Endothelial cell of umbilical vein (primary cell): Measurements from ENCODE around the gene STRBP. TPM values are rescaled to one million over a fixed set of nuclear protein-coding genes. Genes with fewer than 3 reads are reported as not detected.

Experiments
- BruUV-seq: library from RNA; stranded (reverse); fragments of 400-500 nt; replicated peaks from 2 replicates; lab custom pipeline; 2021; lab: Mats Ljungman, UMichigan
- CTCF ChIA-PET: fragments of 300-600, 350-600 bp; sonication (Branson Sonifier 250); formaldehyde crosslinking; loops from one replicate; lab custom pipeline; 2021; ENCODE audit warnings: antibody characterized with exemption, inconsistent platforms; lab: Charles Lee
- POLR2A ChIA-PET: fragments of 300-600, 350-600 bp; sonication (Branson Sonifier 250); formaldehyde crosslinking; loops from one replicate; lab custom pipeline; 2021; ENCODE audit warnings: antibody characterized with exemption, inconsistent platforms; lab: Charles Lee
- DNase-seq: peaks from one replicate; pipeline ENCODE4 v3.0.0-alpha.2; 2011; ENCODE audit warnings: low read depth, low spot score
- FAIRE-seq: peaks from 2 replicates; lab custom pipeline; 2011; peaks lifted over from hg19 to GRCh38; lab: Jason Lieb, UNC
- H2AFZ ChIP-seq: 2 replicates; pipeline ENCODE4 v1.6.0; 2012; ENCODE audit warnings: low read depth, low read length, control low read depth, inconsistent platforms
- H3K27ac ChIP-seq: 2 replicates; pipeline ENCODE4 v1.5.1; 2011; ENCODE audit warnings: low read depth, mild to moderate bottlenecking, control low read depth, low read length, moderate library complexity; ENCODE audit not compliant: insufficient read depth
- H3K27me3 ChIP-seq, 2 experiments: 2 replicates each; pipeline versions ENCODE4 v1.6.0 to v1.6.1; 2011; ENCODE audit warnings: low read length in 2 of 2, mixed read lengths in 1 of 2; ENCODE audit not compliant: control insufficient read depth in 2 of 2, insufficient read depth in 2 of 2
- H3K36me3 ChIP-seq, 2 experiments: 2 replicates in 1 of 2; 3 replicates in 1 of 2; pipeline ENCODE4 v1.5.1; 2011; ENCODE audit warnings: low read length in 2 of 2, mild to moderate bottlenecking in 1 of 2, moderate library complexity in 1 of 2; ENCODE audit not compliant: control insufficient read depth in 2 of 2, insufficient read depth in 2 of 2; ENCODE audit errors: extremely low read depth in 1 of 2
- H3K4me1 ChIP-seq: 3 replicates; pipeline ENCODE4 v1.5.1; 2011; ENCODE audit warnings: mild to moderate bottlenecking, low read length; ENCODE audit not compliant: control insufficient read depth, insufficient read depth; ENCODE audit errors: extremely low read depth
- H3K4me2 ChIP-seq: 2 replicates; pipeline ENCODE4 v1.6.1; 2011; ENCODE audit warnings: low read length, control low read depth, mixed read lengths; ENCODE audit not compliant: insufficient read depth
- H3K4me3 ChIP-seq, 3 experiments: fragments of 200-600 bp in 1 of 3; sonication (generic), shearing (Covaris generic) in 1 of 3; replicated peaks in 1 of 3; 2 replicates each; pipeline ENCODE4 v1.5.1; 2011 to 2016; ENCODE audit warnings: control low read depth in 3 of 3, low read length in 3 of 3, mild to moderate bottlenecking in 2 of 3, inconsistent platforms in 1 of 3, low read depth in 1 of 3, moderate library complexity in 1 of 3; ENCODE audit not compliant: insufficient read depth in 1 of 3
- H3K79me2 ChIP-seq: 2 replicates; pipeline ENCODE4 v1.6.0; 2012; ENCODE audit warnings: low read length, inconsistent platforms; ENCODE audit not compliant: control insufficient read depth, insufficient read depth
- H3K9ac ChIP-seq: replicated peaks from 2 replicates; pipeline ENCODE3; 2011; ENCODE audit warnings: low read length, control low read depth; ENCODE audit not compliant: insufficient read depth; ENCODE audit errors: extremely low read depth
- H3K9me1 ChIP-seq: replicated peaks from 3 replicates; pipeline ENCODE4 v1.6.0; 2011; ENCODE audit warnings: mild to moderate bottlenecking, low read length; ENCODE audit not compliant: control insufficient read depth, insufficient read depth; ENCODE audit errors: extremely low read depth
- H3K9me3 ChIP-seq: replicated peaks from 2 replicates; pipeline ENCODE4 v1.5.1; 2012; ENCODE audit warnings: low read length, inconsistent platforms; ENCODE audit not compliant: control insufficient read depth, insufficient read depth
- H4K20me1 ChIP-seq: replicated peaks from 2 replicates; pipeline ENCODE3; 2011; ENCODE audit warnings: mild to moderate bottlenecking, low read length; ENCODE audit not compliant: control insufficient read depth, insufficient read depth; ENCODE audit errors: extremely low read depth
- EZH2 ChIP-seq: IDR thresholded peaks from 2 replicates; pipeline ENCODE4 v1.6.1; 2012; ENCODE audit warnings: borderline replicate concordance, low read depth, mild to moderate bottlenecking, moderate library complexity, low read length, inconsistent platforms; ENCODE audit not compliant: severe bottlenecking
- FOS ChIP-seq: IDR thresholded peaks from 2 replicates; pipeline ENCODE4 v1.6.1; 2011; ENCODE audit warnings: mild to moderate bottlenecking, low read length, moderate library complexity, borderline replicate concordance; ENCODE audit not compliant: insufficient read depth
- GATA2 ChIP-seq: IDR thresholded peaks from 2 replicates; pipeline ENCODE4 v1.7.0; 2011; ENCODE audit warnings: low read depth, mild to moderate bottlenecking, moderate library complexity, mixed read lengths, low read length; ENCODE audit not compliant: insufficient read length, insufficient read depth
- JUN ChIP-seq: IDR thresholded peaks from 2 replicates; pipeline ENCODE4 v1.6.1; 2011; ENCODE audit warnings: borderline replicate concordance, low read depth; ENCODE audit not compliant: insufficient read length, insufficient read depth
- MYC ChIP-seq: IDR thresholded peaks from one replicate; pipeline ENCODE4 v1.6.1; 2011; ENCODE audit warnings: mild to moderate bottlenecking, low read depth, low read length
- POLR2A ChIP-seq: IDR thresholded peaks from 2 replicates; pipeline ENCODE4 v1.6.1; 2012; ENCODE audit warnings: low read depth, mild to moderate bottlenecking, control low read depth, low read length
- POLR2AphosphoS5 ChIP-seq: IDR thresholded peaks from 2 replicates; pipeline ENCODE4 v1.6.1; 2012; ENCODE audit warnings: low read depth, mild to moderate bottlenecking, control low read depth, low read length, moderate library complexity; ENCODE audit not compliant: insufficient read depth
- dilution Hi-C: fragments of 300-500 bp; cut with MboI; formaldehyde crosslinking; loops from one replicate; pipeline ENCODE4 v1.15.0; 2019; ENCODE audit warnings: low sequenced_read_pairs; ENCODE audit not compliant: extremely low pct_ligation_motif_present
- intact Hi-C: fragments of 100-400 bp; cut with micrococcal nuclease; formaldehyde crosslinking; loops from one replicate; pipeline ENCODE4 v1.10.0; 2022
- polyA plus RNA-seq, 4 experiments: library from polyadenylated mRNA; depleted of rRNA in 3 of 4; stranded (reverse) in 3 of 4; unstranded in 1 of 4; fragments of >200 nt; gene quantifications; 2 replicates each; pipeline versions ENCODE4 v1.2.1 to v1.2.3, GENCODE V29; 2011 to 2012; ENCODE audit warnings: missing spikeins in 1 of 4
- total RNA-seq: library from RNA; stranded (reverse); gene quantifications from 2 replicates; pipeline ENCODE4 v1.2.3, GENCODE V29; 2021
- TF ChIP-seq, protein P1 (sequence below): IDR thresholded peaks from 2 replicates; pipeline ENCODE4 v1.6.1; 2011; ENCODE audit not compliant: insufficient read depth, insufficient read length
- TF ChIP-seq, protein P2 (sequence below), 2 donors: IDR thresholded peaks; 1 replicate in 1 of 2; 2 replicates in 1 of 2; pipeline ENCODE4 v1.5.1; 2011; ENCODE audit warnings: low read length in 2 of 2, mild to moderate bottlenecking in 2 of 2, moderate library complexity in 2 of 2, control low read depth in 1 of 2, inconsistent platforms in 1 of 2, low read depth in 1 of 2; ENCODE audit not compliant: insufficient read depth in 1 of 2; ENCODE audit errors: extremely low read depth in 1 of 2

Gene STRBP
- total and polyA plus RNA-seq, 2 donors (not counting 3 experiments of a cell fraction or from before 2014, with no cell fraction given), result 7.7 to 15.4 TPM

- FAIRE-seq (no peak), DNase-seq (no peak)
- no peak overlapping the region for H3K4me2 ChIP-seq
- TF ChIP-seq, protein P1, sequence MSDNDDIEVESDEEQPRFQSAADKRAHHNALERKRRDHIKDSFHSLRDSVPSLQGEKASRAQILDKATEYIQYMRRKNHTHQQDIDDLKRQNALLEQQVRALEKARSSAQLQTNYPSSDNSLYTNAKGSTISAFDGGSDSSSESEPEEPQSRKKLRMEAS, result no peak
- no peak for TF ChIP-seq FOS
- no peak for TF ChIP-seq GATA2
- no peak for TF ChIP-seq JUN
- TF ChIP-seq EZH2, result no peak
- TF ChIP-seq POLR2A, result no peak
- TF ChIP-seq MYC, result no peak
- TF ChIP-seq, protein P2, sequence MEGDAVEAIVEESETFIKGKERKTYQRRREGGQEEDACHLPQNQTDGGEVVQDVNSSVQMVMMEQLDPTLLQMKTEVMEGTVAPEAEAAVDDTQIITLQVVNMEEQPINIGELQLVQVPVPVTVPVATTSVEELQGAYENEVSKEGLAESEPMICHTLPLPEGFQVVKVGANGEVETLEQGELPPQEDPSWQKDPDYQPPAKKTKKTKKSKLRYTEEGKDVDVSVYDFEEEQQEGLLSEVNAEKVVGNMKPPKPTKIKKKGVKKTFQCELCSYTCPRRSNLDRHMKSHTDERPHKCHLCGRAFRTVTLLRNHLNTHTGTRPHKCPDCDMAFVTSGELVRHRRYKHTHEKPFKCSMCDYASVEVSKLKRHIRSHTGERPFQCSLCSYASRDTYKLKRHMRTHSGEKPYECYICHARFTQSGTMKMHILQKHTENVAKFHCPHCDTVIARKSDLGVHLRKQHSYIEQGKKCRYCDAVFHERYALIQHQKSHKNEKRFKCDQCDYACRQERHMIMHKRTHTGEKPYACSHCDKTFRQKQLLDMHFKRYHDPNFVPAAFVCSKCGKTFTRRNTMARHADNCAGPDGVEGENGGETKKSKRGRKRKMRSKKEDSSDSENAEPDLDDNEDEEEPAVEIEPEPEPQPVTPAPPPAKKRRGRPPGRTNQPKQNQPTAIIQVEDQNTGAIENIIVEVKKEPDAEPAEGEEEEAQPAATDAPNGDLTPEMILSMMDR (IDR thresholded peaks at IDR 0.05; ENCODE audit: extremely low read depth in 1 of 2, insufficient read depth in 1 of 2, low read depth in 1 of 2, low read length in 2 of 2), result no peak
- no peak for TF ChIP-seq POLR2AphosphoS5
- ChIA-PET CTCF (interaction anchor here (1.0 kb wide), 1 partner anchor 16 kb away, joined by 3 read pairs; no protein-coding TSS in a partner anchor), POLR2A (no interaction called here)
- no peaks in the 10 kb centered on the region for H3K9me1 ChIP-seq
- dilution Hi-C loops (no loop called here), intact Hi-C loops (loop anchor here (2.0 kb wide), 1 partner anchor 79 kb away; no protein-coding TSS in a partner anchor)
- no peaks in the 10 kb centered on the region for H3K27me3 ChIP-seq
- H4K20me1 ChIP-seq, result no peaks in the 10 kb centered on the region
- no TSS peak for BruUV-seq
- no peaks in the 10 kb centered on the region for H3K4me1 ChIP-seq
- H3K36me3 ChIP-seq, result no peaks in the 10 kb centered on the region
- H3K27ac ChIP-seq, result no peak overlapping the region
- no peaks in the 10 kb centered on the region for H3K9me3 ChIP-seq
- H3K79me2 ChIP-seq, result no peaks in the 10 kb centered on the region
- H2AFZ ChIP-seq, result no peak overlapping the region
- no peak overlapping the region for H3K9ac ChIP-seq
- no peak overlapping the region for H3K4me3 ChIP-seq
Observed at GRCh38 chr9:123138163-123138562, 130.2 kb downstream of the STRBP start.
